Right lung (tissue), 10 donors: ENCODE results near the gene PDIA5. TPM values are rescaled to one million over a fixed set of nuclear protein-coding genes. Genes with fewer than 3 reads are reported as not detected.

Experiments
- DNase-seq, 2 donors: peaks; one replicate each; pipeline ENCODE4 v3.0.0-alpha.2; 2013
- long read RNA-seq, 8 donors: transcript quantifications; one replicate each; lab custom pipeline, GENCODE V29; 2026
- polyA plus RNA-seq, 5 donors: library from polyadenylated mRNA; unstranded; fragments of 120-200 nt; gene quantifications; one replicate each; pipeline versions ENCODE4 v1.2.1 to v1.2.3, GENCODE V29; 2013; ENCODE audit warnings: inconsistent platforms in 1 of 5, low replicate concordance in 1 of 5; ENCODE audit not compliant: insufficient read length in 5 of 5, insufficient read depth in 1 of 5

PDIA5 gene
- 10 to 100 TPM; 25.8 to 33.8 (median 30.6) TPM for polyA plus RNA-seq
- long read RNA-seq, donor 1, transcript PDIA5-201 (17 exons, 1,799 nt) = major isoform, 8 of 8 reads
- long read RNA-seq, donor 1, partial matches to known transcripts = 0 of 8 reads
- long read RNA-seq, donor 1, other reads (novel, unspliced or antisense) = 0 of 8 reads
- long read RNA-seq, donor 2, partial matches to known transcripts = 0 of 4 reads
- long read RNA-seq, donor 2, other reads (novel, unspliced or antisense) = 0 of 4 reads
- long read RNA-seq, donor 3, transcript PDIA5-201 (17 exons, 1,799 nt) = major isoform, 5 of 5 reads
- long read RNA-seq, donor 3, partial matches to known transcripts = 0 of 5 reads
- long read RNA-seq, donor 3, other reads (novel, unspliced or antisense) = 0 of 5 reads
- long read RNA-seq, donor 4, transcript PDIA5-201 (17 exons, 1,799 nt) = major isoform, 5 of 5 reads
- long read RNA-seq, donor 4, partial matches to known transcripts = 0 of 5 reads
- long read RNA-seq, donor 4, other reads (novel, unspliced or antisense) = 0 of 5 reads
- long read RNA-seq, donor 5, transcript PDIA5-201 (17 exons, 1,799 nt) = major isoform, 11 of 12 reads
- long read RNA-seq, donor 5, partial matches to known transcripts = 0 of 12 reads
- long read RNA-seq, donor 5, other reads (novel, unspliced or antisense) = 0 of 12 reads
- long read RNA-seq, donor 6, transcript PDIA5-201 (17 exons, 1,799 nt) = major isoform, 5 of 5 reads
- long read RNA-seq, donor 6, partial matches to known transcripts = 0 of 5 reads
- long read RNA-seq, donor 6, other reads (novel, unspliced or antisense) = 0 of 5 reads
- long read RNA-seq, donor 7, transcript PDIA5-201 (17 exons, 1,799 nt) = major isoform, 8 of 8 reads
- long read RNA-seq, donor 7, partial matches to known transcripts = 0 of 8 reads
- long read RNA-seq, donor 7, other reads (novel, unspliced or antisense) = 0 of 8 reads
- long read RNA-seq, donor 8, partial matches to known transcripts = 0 of 1 reads
- long read RNA-seq, donor 8, other reads (novel, unspliced or antisense) = 0 of 1 reads

DNA sequence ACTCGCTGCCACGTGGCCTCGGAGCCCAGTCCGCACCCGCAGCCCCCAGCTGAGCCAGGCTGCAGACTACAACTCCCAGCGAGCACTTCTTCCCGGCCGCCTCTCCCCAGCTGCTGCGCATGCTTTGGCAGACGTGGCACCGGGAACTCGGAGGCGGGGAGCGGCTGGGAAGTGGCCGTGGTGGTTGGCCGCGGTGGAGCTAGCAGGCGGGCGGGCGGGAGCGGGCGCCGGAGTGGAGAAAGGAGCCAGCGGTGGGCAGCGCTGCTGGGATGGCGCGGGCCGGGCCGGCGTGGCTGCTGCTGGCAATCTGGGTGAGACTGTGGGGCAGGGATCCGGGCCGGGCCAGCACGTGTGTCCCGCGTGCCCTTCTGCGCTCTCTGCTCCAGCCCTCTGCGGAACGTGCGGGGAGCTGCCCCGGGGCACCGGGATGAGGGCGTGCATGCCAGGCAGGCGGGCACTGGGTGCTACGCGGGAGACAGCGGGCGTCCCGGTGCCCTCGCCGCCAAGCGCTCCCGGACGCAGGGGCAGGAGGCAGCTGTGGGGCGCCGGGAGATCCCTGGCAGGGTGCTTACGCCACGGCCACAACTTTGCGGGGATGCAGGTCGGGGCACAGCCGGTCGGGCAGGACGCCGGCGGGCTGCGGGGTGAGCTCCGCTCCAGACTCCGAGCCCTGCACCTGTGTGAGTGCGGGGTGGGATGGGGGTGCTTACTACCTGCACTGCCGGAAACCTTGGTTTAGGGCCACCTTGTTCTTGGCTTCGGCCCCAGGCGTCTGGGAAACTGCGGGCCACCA is at the start of gene PDIA5:
Gene PDIA5, plus strand, starts transcription at position 130 of the 793 bp plus-strand sequence. Its CDS starts 140 bp downstream, at position 270.
- peak; percentile 81 to 82 for DNase-seq

DNA sequence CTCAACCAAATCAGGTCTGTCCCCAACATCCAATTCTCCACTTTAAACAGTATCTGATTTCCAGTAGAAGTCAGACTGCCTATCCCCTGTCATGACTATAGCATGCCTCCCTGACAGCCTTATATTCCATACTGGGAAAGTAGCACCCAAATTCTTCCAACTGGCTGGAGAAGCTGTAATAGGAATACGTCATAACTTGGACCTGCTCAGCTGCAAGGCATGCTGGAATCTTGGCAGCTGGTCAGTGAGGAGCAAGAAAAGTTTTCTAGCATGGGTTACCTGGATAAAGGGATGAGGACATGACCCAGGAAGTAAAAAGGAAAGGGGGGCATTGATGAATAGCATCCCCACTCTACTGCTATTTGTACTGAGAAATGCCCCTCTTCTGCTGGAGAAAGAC is 48.1 kb upstream of the PDIA5 start:
- DNase-seq = no peak

DNA sequence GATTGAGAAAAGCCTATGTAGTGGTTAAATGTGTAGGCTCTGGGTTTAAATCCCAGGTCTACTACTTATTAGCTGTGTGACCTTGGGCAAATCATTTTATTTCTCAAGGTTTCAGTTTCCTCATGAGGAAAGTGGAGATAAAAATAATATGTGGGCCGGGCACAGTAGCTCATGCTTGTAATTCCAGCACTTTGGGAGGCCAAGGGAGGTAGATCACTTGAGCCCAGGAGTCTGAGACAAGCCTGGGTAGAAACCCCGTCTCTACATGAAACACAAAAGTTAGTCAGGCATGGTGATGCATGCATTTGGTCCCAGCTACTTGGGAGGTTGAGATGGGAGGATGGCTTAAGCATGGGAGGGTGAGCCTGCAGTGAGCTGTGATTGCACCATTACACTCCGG is 47.7 kb upstream of the PDIA5 start:
- DNase-seq = no peak

DNA sequence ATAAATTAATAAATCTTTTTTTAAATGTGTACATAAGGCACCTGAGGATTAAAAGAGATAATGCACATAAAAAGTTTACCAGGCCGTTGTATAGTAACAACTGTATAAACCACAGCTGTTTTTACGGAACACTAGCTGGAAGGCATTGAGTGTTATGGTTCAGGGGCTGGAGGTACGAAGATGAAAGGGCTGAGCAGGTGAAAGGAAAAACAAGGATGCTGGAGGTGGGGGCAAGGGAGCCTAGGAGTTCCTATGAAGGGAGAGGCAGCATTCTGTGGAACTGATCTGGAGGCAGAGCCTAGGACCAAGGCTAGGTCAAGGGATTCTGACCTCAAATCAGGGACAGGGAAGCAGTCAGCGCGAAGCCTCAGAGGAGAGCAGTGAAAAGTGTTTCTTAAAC is 47.2 kb upstream of the PDIA5 start:
- DNase-seq = no peak

DNA sequence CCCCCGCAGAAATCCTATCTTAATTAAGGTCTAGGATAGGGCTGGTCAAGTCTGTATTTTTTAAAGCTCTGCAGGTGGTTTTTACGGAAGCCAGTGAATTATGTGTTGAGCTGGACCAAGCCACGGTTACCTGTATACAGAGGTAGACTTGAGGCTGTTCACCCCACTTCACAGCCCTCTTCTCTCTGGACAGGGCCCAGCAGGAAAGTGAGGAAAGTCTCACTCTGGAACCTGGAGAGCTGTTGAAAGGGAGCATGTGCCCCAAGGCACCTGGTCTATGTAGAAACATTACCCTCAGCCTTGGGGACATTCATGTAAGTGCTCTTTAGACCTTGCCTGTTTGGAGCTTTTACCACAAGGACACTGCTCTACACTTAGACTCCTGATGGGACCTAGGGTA is 46.1 kb upstream of the PDIA5 start:
- DNase-seq = no peak

DNA sequence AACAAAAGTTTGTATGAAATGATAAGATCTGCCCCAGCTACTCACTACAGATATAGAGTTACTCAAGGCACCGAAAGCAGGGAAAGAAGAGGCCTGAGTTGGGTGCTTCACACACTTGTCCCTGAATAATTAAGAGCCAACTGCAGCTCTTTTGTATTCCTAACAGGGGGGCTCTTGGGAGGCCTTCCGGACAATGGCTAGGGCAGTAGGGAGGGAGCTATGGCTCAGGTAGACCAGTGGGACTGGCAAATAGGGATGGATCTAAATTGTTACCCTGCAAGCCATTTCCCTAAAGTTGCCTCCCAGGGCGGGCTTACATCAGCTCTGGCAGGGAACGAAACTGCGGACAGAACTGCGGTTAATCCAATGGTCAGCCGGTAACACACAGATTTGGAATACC is 45.4 kb upstream of the PDIA5 start:
- DNase-seq = no peak

DNA sequence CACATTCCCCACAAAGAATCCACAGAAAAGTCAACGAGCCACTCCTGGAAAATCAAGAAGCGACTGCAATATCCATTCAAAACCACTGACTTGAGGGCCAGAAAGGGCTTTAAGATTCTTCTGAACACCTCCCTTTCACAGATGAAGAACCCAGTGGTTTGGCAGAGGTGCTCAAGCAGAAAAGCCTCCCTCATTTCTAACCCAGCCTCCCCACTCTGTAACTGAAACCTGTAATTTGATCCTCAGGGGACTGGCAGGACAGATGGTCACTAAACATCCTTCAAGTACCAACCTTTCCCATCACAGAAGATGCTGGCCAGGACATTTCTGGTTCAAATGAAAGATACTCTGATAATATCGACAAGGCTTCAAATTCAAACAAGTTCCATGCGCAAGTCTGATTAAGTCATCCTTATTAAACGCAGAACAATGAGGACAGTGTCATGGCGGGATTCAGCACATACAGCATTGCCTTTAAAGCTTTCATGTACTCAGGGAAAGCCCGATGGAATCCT is 44.8 kb upstream of the PDIA5 start:
- no peak for DNase-seq

DNA sequence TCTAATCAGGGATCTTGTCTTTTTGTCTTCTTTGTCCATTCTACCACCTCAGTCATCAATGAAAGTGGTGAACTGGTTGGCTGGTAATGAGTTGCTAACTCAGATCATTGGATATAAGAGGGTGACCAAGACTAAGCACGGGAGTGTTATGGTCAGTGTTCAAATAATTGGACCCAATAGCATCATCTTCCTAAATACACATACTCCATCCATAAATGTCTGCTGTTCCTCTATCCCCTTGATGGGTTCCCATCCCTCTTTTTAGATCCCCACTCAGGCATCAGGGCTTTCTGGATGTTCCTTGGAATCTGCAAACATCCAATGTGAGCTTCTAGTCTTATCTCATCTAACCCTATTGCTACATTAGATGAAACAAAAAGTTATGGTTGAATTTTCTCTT is 42.8 kb upstream of the PDIA5 start:
- DNase-seq = no peak

DNA sequence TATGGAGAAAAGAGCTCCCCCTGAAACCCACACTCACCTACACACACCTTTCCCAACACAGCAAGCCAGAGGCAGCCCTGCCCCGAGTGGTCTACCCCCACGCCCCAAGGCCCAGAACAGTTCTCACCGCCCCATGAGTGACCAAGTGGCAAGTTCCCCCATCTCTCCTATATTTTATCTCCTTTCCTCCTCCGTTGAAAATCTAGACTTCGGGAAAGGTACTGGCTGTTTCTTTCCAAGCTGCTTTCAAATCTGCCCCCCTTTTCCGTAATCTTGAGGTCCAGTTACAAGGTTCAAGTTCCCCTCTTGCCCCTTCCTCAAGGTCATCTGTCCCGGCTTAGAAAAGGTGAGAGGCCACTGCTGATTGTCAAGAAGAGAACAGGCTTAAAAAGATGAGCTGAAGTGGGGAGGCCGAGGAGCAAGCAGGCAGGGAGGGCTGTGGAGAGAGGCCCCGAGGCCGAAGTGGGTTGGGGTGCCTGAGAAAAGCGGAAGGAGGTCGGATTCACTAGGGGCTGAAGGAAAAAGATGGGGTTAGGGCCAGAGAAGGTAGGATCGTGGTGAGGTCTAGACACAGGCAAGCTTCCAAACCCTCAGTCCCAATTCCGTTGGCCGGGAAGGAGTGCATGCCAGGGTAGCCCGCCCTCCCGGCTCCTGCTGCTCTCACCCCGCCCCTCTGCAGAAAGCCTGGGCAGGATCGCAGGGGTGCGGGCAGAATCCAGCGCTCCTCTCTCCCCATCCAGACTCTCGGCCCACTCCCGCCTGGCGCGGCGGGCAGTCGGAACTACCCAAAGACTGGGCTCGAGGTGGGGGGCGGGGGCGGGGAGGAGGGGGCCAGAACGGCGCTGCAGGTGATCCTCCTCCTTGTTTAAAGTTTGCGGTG is 40.9 kb upstream of the PDIA5 start:
- DNase-seq = no peak

DNA sequence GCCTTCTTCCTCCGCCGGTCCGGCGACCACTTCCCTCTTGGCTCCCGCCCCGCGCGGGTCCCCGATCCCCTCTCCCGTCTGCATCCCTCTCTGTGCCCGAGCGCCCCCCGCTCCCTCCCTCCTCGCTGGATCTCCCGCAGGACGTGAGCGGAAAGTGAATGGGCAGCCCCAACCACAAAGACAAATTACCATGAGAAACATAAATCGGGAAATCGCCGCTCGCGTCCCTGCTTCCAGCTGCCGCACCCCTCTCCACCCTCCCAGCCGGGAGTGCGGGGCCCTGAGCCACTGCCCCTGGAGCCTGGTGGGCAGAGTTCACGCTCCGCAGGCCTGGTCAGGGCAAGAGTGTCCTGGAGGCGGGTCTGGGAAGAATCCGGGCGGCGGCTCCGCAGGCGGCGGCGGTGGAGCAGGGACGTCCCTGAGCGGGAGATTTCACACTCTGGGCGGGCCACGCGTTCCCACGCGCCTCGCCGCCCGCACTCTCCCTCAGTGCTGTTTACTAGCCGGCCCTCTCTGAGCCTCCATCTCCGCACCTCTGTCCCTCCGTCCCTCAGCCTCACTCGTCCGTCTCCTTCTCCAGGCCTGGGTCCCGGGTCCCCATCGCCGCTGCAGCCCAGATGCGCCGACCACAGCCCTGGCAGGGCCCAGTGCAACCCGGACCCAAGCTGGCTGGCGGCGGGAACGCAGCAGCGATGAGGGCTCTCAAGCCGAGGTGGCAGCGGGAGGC is 40.1 kb upstream of the PDIA5 start:
- no peak for DNase-seq

DNA sequence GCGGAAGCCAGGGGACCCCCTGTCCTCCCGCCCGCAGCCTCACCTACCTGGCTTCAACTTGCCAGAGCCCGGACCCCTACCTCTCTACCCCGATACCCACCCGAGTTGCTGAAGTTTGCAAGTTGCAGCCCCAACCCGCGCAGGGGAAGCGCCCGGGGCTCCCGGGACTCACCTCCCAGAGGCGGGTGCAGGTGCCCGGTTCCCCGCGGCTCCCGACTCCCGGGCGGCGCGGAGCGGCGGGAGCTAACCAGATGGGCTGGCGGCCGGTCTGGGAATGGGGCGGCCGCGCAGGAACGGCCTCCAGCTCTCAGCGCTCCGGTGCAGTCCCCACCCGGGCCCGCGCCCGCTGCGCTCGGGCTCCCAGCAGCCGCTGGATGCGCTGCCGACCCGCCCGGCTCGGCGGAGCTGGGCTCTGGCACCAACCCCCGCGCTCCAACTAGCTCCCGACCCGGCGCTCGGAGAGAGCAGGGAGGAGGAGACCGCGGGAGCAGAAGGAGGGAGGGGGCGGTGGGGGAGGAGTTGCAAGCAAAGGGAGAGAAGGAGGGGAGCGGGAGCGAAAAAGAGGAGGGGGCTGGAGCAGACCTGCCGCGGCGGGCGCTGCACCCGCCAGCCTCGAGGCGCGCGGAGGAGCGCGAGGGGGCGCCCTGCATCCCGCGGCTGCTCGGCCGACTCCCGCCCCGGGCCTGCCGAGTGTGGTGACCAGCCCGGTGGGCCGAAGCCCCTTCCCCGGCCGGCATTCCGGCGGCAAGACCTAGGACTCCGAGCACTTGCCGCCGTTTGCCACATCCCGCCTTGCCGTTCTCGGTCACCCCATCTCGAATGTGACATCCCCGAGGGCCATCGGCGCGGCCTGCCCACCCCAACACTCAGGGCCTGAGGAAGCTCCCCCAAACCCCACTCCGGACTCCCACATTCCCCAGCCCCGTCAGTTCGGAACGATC is 39.3 kb upstream of the PDIA5 start, which contains the start of gene SEMA5B:
Gene SEMA5B, minus strand, starts transcription at position 472 of the 941 bp plus-strand sequence. CDS start 66,500 bp downstream, outside the sequence.
- DNase-seq = peak in 1 of 2 donors; percentile 27

DNA sequence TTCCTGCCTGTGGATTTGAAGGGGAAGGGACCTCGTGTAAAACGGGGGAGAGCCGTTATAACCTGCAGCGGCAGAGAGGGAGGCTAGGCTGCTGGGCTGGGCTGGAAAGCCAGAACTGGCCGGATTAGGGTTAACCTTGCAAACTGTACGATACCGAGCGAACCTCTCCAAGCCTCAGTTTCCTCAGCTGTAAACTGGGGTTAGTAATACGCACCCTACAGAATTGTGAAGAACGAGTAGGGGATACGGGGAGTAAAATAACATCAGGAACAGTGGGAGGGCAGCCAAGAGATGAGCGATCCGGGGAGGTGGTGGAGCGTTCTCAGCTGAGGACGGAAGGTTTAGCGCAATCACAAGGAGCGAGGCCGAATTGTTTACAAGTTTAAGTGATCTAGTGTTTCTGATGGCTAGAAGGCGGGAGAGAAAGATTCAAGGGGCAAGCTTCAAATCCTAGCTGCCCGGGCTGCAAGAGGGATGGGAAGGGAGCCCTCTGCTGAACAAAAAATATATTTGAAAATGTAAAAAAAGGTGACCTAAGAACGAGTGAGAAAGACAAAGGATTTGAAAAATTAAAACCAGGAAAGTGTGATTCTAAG is 38.5 kb upstream of the PDIA5 start:
- peak; percentile 52 to 67 for DNase-seq

DNA sequence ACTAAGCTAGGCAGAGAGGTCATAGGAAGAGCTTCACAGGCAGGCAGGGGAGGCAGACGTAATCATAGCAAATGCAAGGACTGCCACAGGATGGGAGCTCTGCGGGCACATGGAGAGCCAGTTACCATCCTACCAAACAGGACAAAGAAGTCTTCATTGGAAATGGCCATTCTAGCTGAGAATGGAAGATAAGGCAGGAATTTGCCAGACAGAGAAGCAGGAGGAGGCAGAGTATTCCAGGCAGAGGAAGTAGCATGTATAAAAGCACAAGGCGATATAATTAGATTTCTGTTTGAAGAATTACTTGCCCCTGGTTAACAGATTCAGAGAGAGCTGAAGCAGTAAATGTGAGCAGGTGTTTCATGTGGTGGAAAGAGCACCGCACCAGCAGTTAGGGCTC is 35.8 kb upstream of the PDIA5 start:
- no peak for DNase-seq

DNA sequence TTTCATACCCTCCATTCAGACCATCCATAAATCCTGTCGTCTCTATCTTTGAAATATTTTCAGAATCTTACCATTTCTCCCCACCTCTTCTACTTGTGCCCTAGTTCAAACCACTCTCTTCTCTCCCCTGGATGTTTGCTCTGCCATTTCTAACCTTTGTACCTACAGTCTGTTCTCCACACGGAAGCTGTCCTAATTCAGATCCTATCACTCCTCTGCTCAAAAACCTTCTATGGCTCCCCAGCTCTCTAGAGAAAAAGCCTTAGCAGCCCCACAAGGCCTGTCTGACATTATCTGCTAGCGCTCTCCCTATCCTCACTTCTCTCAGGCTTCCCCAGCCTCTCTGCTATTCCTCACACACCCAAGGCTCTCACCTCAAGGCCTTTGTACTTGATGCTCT is 34.8 kb upstream of the PDIA5 start:
- DNase-seq = no peak

DNA sequence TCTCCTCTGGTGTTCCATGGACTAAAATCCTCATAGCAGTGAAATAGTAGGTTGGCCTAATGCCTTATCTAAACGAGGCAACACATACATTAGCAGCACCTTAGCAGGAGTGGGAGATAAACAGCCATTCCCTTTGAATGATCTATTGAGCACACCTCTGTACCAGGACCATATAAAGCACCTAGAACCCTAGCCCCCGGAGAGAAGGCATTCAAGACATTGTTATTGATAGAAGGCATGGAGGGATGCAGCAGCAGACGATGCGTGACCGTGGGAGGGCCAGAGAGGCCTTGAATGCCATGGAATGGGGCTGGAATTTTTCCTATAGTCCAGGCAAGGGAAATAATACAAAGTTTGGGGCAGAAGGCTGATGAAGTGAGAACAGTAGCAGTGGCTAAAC is 32.7 kb upstream of the PDIA5 start:
- DNase-seq = no peak

DNA sequence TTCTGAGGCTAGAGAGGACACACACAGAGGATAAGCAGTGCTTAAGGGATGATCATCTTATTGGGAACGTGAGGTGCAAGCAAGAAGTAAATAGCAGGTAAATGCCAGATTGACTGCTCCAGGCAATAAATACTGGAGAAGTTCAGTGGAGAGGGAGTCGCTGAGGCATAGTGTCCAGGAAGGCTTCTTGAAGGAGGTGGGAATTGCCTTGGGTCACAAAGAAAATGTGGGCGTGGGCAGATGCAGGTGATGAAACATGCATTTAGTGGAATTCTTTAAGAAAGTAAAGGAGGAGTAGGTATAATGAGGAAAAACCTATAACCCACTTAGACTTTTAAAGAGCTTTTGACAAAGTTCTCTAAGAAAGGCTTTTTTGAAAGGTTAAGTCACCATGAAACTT is 31.8 kb upstream of the PDIA5 start:
- DNase-seq = no peak

DNA sequence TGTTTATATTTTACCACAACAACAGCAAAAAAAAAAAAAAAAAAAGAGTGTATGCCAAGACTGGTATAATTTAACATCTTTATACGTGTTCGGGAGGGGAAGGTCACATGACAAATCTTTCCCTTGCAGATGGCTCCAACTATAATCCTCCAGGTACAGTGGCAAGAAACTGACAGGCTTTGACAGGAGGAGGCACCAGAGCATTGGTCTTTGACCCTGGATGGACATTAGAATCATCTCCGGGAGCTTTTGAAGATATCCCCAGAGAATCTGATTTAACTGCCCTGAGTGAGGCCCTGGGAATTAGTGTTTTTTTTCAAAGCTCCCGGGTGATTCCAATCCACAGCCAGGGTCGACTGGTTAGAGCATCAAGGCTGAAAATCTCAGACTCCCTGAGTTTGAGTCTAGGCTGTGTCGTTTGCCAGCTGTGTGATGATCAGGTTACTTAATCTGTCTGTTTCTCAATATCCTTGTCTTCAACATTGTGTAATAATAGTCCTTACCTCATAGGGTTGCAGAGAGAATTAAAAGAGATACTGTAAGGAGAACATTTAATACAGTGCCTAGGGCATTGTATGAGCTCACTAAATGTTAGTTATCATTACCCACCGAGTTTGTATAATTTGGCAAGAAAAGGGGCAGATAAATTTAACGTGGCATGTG is 30.3 kb upstream of the PDIA5 start:
- no peak for DNase-seq
